HG03575 (cell line): Measurements from ENCODE around the gene LHPP.

ENCODE experiments used
- ATAC-seq: cut with Tn5 transposase; IDR thresholded peaks from one replicate; pipeline ENCODE4 v1.9.1; 2021; ENCODE audit not compliant: unreplicated experiment, insufficient number of reproducible peaks, low FRiP score; ENCODE audit errors: extremely low read depth

Gene LHPP

GRCh38 chr10:124465777-124466488 is 4.3 kb downstream of the LHPP start:
- no peak for ATAC-seq

DNA sequence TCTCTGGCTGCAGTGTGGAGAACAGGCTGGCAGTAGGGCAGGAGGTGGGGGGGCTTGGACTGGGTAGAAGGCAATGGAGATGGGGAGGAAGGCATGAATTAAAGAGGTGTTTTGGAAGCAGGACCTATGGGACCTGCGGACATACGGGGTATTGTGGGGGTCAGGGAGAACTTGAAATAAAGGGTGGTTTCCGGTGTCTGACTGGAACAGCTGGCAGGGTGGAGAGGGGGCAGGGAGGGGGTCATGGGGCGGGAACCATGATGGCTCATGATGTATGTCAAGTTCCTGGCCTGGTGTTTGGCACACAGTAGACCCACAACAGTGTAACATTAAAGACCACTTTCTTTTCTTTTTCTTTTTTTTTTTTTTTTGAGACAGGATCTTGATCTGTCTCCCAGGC is 5.5 kb downstream of the LHPP start:
- ATAC-seq = no peak

- no peak for ATAC-seq
Measured at GRCh38 chr10:124468624-124469023, 7.0 kb downstream of the LHPP start.

DNA sequence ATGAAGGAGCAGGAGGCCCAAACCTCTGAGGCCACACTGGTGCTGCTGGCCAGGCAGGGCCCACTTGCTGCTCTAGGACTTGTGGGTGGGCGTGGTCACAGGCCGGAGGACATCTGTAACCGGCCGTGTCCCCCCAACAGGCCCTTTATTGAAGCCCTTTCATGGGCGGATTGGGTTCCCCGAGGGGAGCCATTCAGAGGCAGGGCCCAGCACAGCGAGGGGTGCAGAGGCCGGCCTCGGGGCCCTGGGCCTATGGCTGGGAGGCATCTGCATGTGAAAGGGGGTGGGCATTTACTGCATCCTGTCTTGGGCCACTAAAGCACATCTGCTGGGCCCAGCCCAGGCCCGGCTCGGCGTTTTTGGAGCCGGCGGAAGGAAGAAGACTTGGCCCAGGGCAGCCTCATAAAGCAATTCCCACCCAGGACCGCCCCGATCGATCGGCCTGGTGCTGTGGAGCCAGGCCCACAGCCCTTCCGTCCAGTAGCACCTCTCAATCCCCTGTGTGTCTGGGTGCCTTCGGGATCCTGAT is 8.4 kb downstream of the LHPP start:
- ATAC-seq = no peak

GRCh38 chr10:124470544-124471434 is 9.2 kb downstream of the LHPP start:
- ATAC-seq = no peak

DNA sequence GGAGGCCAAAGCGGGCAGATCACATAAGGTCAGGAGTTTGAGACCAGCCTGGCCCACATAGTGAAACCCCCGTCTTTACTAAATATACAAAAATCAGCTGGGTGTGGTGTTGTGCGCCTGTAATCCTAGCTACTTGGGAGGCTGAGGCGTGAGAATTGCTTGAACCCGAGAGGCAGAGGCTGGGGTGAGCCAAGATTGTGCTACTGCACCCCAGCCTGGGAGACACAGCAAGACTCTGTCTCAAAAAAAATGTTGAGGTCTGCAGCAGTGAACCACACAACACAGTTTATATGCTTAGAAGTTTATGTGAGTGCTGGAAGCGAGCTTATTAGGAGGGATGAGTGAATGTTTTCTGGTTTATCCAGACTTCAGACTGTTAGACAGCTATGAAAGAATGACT is 10.4 kb downstream of the LHPP start:
- ATAC-seq = no peak

- ATAC-seq = no peak
Measured at GRCh38 chr10:124473070-124473469, 11.4 kb downstream of the LHPP start.

- no peak for ATAC-seq
Measured at GRCh38 chr10:124474514-124475070, 13.0 kb downstream of the LHPP start.

DNA sequence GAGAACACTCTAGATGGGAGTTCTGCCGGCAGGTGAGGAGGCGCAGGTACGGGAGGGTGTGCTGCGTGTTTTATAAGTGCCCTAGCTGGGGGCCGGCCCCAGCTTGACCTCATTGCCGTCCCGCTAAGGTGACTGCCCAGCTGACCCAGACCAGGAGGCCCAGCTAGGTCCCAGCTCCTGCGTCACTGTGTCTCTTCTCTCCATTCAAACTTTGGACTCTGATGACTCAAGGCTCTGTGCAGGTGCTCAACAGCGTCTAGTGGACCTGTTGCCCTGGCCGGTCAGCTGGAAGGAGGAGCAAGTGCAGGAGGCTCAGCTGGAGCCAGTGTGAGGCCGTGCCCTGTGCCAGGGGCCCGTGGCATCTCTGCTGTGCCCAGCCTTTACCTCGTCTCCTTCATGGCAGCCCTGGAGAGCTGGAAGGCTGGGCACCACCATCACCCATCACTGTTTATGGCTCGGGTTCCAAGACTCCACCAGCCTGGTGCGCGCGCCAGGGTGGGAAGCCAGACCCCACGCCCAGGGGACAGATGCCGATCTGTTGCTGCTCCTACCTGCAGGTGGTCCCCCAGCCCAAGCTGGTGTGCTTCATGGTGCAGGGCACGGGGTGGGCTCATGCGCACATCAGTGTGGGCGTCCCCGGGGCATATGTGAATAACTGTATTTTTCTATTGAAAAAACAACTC is 14.6 kb downstream of the LHPP start:
- no peak for ATAC-seq

- no peak for ATAC-seq
Measured at GRCh38 chr10:124477614-124478363, 16.2 kb downstream of the LHPP start.

DNA sequence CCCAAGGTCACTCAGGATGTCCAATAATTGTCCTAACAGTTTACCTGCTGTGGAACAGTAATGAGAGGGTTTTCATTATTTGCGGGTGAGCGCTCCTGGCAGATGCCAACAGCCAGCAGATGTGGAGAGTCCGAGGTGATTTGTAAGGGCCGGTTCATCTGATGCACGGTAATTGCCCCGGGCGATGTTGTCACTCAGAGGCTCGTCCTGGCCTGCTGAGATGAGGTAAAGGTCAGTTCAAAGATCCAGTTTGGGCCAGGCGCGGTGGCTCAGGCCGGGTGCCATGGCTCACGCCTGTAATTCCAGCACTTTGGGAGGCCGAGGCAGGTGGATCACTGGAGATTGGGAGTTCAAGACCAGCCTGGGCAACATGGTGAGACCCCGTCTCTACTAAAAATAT is 16.9 kb downstream of the LHPP start:
- no peak for ATAC-seq

GRCh38 chr10:124480860-124481259 is 19.2 kb downstream of the LHPP start:
- ATAC-seq = no peak

GRCh38 chr10:124481717-124482116 is 20.1 kb downstream of the LHPP start:
- ATAC-seq = no peak

- no peak for ATAC-seq
Measured at GRCh38 chr10:124482236-124482800, 20.7 kb downstream of the LHPP start.

GRCh38 chr10:124482876-124483275 is 21.3 kb downstream of the LHPP start:
- ATAC-seq = no peak

GRCh38 chr10:124484031-124484430 is 22.4 kb downstream of the LHPP start:
- ATAC-seq = no peak

GRCh38 chr10:124484661-124485060 is 23.0 kb downstream of the LHPP start:
- ATAC-seq = no peak

DNA sequence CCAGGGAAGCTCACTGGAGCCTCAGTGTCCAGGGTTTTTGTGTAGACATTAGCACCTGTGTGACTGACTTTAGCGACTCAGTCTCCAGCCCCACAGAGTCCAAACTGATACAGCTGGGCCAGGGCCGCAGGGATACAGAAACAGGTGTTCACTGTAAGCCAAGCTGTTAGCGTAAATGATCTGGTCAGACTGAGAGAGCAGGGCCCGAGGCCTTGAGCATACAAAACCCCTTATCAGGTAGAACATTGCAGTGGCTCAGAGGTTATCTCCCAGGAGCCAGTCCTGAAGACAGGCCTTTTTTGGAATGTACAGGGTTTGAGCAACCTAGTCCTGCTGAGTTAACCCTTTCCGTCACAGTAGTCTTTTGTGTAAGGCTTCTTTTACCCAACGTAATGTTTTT is 25.0 kb downstream of the LHPP start:
- ATAC-seq = no peak
